ENCODE data around the gene PTPN4. TPM values are rescaled to one million over a fixed set of nuclear protein-coding genes. Genes with fewer than 3 reads are reported as not detected.

PTPN4 gene
- total and polyA plus RNA-seq, 2 donors (not counting 3 experiments of a cell fraction or from before 2014, with no cell fraction given) = 6.8 to 29.6 TPM

DNA sequence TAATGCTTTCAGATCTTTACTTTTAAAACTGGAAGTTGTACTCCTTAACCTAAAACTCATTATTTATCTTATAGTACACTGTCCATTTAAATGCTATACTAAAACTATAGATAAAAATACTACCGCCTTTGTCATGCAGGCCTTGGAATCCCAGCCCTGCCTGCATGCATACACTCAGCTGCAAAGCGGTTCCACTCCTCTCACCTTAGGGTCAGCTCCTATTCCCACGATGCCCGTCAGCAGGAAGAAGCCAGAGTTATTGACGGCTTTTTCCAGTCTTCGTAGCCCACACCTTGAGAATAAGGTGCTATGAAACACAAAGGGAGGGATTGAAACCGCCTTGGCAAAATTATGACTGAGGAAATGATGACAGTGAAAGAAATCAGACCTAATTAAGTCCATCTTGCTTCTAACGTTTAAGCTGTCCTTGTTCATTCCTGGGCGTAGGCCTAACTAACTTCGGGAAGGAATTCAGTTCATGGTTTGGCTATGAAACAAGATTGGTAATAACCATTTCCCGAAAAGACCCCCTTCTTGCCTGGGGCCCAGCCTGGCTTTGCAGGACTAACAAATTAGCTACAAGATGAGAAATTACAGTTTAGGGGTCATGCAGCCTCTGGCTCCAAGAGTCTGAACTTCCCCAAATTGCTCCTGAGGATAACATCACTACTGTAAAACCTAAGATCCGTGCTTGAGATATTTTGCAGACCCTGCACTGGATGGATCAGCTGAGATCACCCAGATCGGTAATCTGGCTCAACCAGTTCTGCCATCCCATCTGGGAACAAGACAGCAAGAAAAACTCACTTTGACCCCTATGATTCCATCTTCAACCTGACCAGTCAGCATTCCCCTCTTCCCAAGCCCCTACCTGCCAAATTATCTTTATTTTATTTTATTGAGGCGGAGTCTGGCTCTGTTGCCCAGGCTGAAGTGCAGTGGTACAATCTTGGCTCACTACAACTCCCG lies 270.2 kb downstream of the PTPN4 start:
- no peaks in the 10 kb centered on the region for H3K27me3 ChIP-seq (ENCODE audit: control insufficient read depth in 2 of 2, insufficient read depth in 2 of 2, low read length in 2 of 2)
- no peak overlapping the region for H3K27ac ChIP-seq (ENCODE audit: insufficient read depth, low read depth, low read length)
- TF ChIP-seq JUN (IDR thresholded peaks at IDR 0.05; ENCODE audit: borderline replicate concordance, insufficient read depth, insufficient read length, low read depth) (no peak), MYC (IDR thresholded peaks at IDR 0.05; ENCODE audit: low read depth, low read length) (no peak), GATA2 (IDR thresholded peaks at IDR 0.05; ENCODE audit: insufficient read depth, insufficient read length, low read depth, low read length) (no peak), POLR2AphosphoS5 (IDR thresholded peaks at IDR 0.05; ENCODE audit: insufficient read depth, low read depth, low read length) (no peak), EZH2 (IDR thresholded peaks at IDR 0.05; ENCODE audit: borderline replicate concordance, low read depth, low read length, severe bottlenecking) (no peak), POLR2A (IDR thresholded peaks at IDR 0.05; ENCODE audit: low read depth, low read length) (no peak), FOS (IDR thresholded peaks at IDR 0.05; ENCODE audit: borderline replicate concordance, insufficient read depth, low read length) (no peak)
- TF ChIP-seq, protein P1, sequence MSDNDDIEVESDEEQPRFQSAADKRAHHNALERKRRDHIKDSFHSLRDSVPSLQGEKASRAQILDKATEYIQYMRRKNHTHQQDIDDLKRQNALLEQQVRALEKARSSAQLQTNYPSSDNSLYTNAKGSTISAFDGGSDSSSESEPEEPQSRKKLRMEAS (IDR thresholded peaks at IDR 0.05; ENCODE audit: insufficient read depth, insufficient read length) = no peak
- TF ChIP-seq, protein P2, sequence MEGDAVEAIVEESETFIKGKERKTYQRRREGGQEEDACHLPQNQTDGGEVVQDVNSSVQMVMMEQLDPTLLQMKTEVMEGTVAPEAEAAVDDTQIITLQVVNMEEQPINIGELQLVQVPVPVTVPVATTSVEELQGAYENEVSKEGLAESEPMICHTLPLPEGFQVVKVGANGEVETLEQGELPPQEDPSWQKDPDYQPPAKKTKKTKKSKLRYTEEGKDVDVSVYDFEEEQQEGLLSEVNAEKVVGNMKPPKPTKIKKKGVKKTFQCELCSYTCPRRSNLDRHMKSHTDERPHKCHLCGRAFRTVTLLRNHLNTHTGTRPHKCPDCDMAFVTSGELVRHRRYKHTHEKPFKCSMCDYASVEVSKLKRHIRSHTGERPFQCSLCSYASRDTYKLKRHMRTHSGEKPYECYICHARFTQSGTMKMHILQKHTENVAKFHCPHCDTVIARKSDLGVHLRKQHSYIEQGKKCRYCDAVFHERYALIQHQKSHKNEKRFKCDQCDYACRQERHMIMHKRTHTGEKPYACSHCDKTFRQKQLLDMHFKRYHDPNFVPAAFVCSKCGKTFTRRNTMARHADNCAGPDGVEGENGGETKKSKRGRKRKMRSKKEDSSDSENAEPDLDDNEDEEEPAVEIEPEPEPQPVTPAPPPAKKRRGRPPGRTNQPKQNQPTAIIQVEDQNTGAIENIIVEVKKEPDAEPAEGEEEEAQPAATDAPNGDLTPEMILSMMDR (IDR thresholded peaks at IDR 0.05; ENCODE audit: extremely low read depth in 1 of 2, insufficient read depth in 1 of 2, low read depth in 1 of 2, low read length in 2 of 2) = no peak
- CTCF ChIA-PET = no interaction called here
- FAIRE-seq (no peak), DNase-seq (ENCODE audit: low read depth, low spot score) (no peak)
- intact Hi-C loops (cut with micrococcal nuclease) = no loop called here
- H4K20me1 ChIP-seq (replicated peaks; ENCODE audit: control insufficient read depth, extremely low read depth, insufficient read depth, low read length) = no peaks in the 10 kb centered on the region
- H3K4me1 ChIP-seq (ENCODE audit: control insufficient read depth, extremely low read depth, insufficient read depth, low read length) = no peaks in the 10 kb centered on the region
- H3K36me3 ChIP-seq (ENCODE audit: control insufficient read depth in 2 of 2, extremely low read depth in 1 of 2, insufficient read depth in 2 of 2, low read length in 2 of 2) = no peaks in the 10 kb centered on the region
- POLR2A ChIA-PET = no interaction called here
- H3K4me3 ChIP-seq (replicated peaks in 1 of 3; ENCODE audit: insufficient read depth in 1 of 3, low read depth in 1 of 3, low read length in 3 of 3) = no peak overlapping the region
- dilution Hi-C loops (cut with MboI; ENCODE audit: extremely low pct_ligation_motif_present, low sequenced_read_pairs) = no loop called here
- H3K79me2 ChIP-seq (ENCODE audit: control insufficient read depth, insufficient read depth, low read length) = no peaks in the 10 kb centered on the region
- no TSS peak for BruUV-seq (replicated peaks)
- H3K9ac ChIP-seq (replicated peaks; ENCODE audit: extremely low read depth, insufficient read depth, low read length) = no peak overlapping the region
- H3K9me3 ChIP-seq (replicated peaks; ENCODE audit: control insufficient read depth, insufficient read depth, low read length) = no peaks in the 10 kb centered on the region
- H3K4me2 ChIP-seq (ENCODE audit: insufficient read depth, low read length) = no peak overlapping the region
- no peak overlapping the region for H2AFZ ChIP-seq (ENCODE audit: low read depth, low read length)
- no peaks in the 10 kb centered on the region for H3K9me1 ChIP-seq (replicated peaks; ENCODE audit: control insufficient read depth, extremely low read depth, insufficient read depth, low read length)
